ENCODE data around the gene ZNF547.

The ZNF547 gene

DNA sequence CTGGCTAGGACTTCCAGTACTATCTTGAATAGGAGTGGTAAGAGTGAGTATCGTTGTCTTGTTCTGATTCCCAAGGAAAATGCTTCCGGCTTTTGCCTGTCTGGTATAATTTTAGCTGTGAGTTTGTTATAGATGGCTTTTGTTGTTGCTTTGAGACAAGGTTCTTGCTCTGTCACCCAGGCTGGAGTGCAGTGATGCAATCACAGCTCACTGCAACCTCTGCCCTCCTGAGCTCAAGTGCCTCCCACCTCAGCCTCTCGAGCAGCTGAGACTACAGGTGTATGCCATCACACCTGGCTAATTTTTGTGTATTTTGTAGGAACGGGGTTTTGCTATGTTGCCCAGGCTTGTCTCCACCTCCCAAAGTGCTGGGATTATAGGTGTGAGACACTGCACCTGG is 49.2 kb upstream of the ZNF547 start:
- Histone ChIP-seq H3K9me3 (ENCODE audit: control insufficient read depth, insufficient read depth, low read depth, low read length) (no peaks in the 10 kb centered on the region), H3K27ac (ENCODE audit: extremely low read depth, low read depth, low read length) (no peak overlapping the region), H3K36me3 (ENCODE audit: control insufficient read depth in 2 of 2, insufficient read depth in 1 of 2, low read length in 2 of 2) (no peaks in the 10 kb centered on the region), H3K4me1 (ENCODE audit: control insufficient read depth, insufficient read depth, low read length) (no peaks in the 10 kb centered on the region), H3K4me3 (ENCODE audit: low read depth, low read length) (no peak overlapping the region)
- POLR2A ChIA-PET = no interaction called here
- no peak for TF ChIP-seq ZNF366 (tag by site-specific recombination; conservative IDR thresholded peaks at IDR 0.05)
- TF ChIP-seq ZBTB1 (tag by site-specific recombination; IDR thresholded peaks at IDR 0.05) = no peak
- CTCF ChIA-PET = interaction anchor here (0.6 kb wide), 1 partner anchor 8 kb away, joined by 3 read pairs; no protein-coding TSS in a partner anchor

DNA sequence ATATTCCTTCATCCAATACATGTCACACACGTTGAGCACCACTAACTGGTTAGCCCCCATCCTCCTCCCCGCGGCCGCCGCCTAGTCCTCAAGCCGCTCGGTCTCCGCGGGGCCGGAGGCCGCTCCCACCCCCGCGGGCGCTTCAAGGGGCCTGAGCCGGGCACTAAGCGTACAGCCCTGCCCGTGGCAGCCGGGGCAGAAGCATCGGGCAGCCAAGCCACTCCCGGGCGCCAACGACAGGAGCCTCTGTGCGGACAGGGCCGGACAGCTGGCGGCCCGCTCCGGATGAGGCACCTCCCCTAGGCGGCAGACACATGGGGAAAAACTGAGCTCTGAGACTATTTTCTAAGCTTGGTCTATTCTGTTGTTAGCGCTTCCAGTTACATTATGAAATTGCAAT is 45.8 kb upstream of the ZNF547 start:
- no peaks in the 10 kb centered on the region; the same call in 1 of the 2 replicates for H3K4me1 ChIP-seq (ENCODE audit: control insufficient read depth, insufficient read depth, low read length)
- H3K4me3 ChIP-seq (ENCODE audit: low read depth, low read length) = no peak overlapping the region
- CTCF ChIA-PET = no interaction called here
- no peak overlapping the region for H3K27ac ChIP-seq (ENCODE audit: extremely low read depth, low read depth, low read length)
- no peaks in the 10 kb centered on the region for H3K9me3 ChIP-seq (ENCODE audit: control insufficient read depth, insufficient read depth, low read depth, low read length)
- TF ChIP-seq ZNF624 (tag by site-specific recombination; IDR thresholded peaks at IDR 0.05) = no peak
- TF ChIP-seq, protein P1, sequence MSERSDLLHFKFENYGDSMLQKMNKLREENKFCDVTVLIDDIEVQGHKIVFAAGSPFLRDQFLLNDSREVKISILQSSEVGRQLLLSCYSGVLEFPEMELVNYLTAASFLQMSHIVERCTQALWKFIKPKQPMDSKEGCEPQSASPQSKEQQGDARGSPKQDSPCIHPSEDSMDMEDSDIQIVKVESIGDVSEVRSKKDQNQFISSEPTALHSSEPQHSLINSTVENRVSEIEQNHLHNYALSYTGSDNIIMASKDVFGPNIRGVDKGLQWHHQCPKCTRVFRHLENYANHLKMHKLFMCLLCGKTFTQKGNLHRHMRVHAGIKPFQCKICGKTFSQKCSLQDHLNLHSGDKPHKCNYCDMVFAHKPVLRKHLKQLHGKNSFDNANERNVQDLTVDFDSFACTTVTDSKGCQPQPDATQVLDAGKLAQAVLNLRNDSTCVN (tag by site-specific recombination; optimal IDR thresholded peaks at IDR 0.05) = no peak
- no peak for TF ChIP-seq ZNF529 (tag by site-specific recombination; IDR thresholded peaks at IDR 0.05; ENCODE audit: insufficient replicate concordance)
- TF ChIP-seq KLF7 (tag by site-specific recombination; IDR thresholded peaks at IDR 0.05; ENCODE audit: borderline replicate concordance) = no peak
- no peak for TF ChIP-seq ZNF521 (tag by site-specific recombination; IDR thresholded peaks at IDR 0.05)
- no peak for TF ChIP-seq OVOL3 (tag by site-specific recombination; IDR thresholded peaks at IDR 0.05)
- no peak for TF ChIP-seq PRDM1 (tag by site-specific recombination; IDR thresholded peaks at IDR 0.05)
- no peak for TF ChIP-seq ZNF830 (tag by site-specific recombination; IDR thresholded peaks at IDR 0.05; ENCODE audit: low read depth)
- TF ChIP-seq, protein P2, sequence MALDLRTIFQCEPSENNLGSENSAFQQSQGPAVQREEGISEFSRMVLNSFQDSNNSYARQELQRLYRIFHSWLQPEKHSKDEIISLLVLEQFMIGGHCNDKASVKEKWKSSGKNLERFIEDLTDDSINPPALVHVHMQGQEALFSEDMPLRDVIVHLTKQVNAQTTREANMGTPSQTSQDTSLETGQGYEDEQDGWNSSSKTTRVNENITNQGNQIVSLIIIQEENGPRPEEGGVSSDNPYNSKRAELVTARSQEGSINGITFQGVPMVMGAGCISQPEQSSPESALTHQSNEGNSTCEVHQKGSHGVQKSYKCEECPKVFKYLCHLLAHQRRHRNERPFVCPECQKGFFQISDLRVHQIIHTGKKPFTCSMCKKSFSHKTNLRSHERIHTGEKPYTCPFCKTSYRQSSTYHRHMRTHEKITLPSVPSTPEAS (tag by site-specific recombination; IDR thresholded peaks at IDR 0.05) = no peak
- TF ChIP-seq ZNF341 (tag by site-specific recombination; IDR thresholded peaks at IDR 0.05; ENCODE audit: low read depth) = no peak
- no peak for TF ChIP-seq ZNF664 (tag by site-specific recombination; IDR thresholded peaks at IDR 0.05)
- TF ChIP-seq ZNF558 (tag by site-specific recombination; IDR thresholded peaks at IDR 0.05) = no peak
- no peak for TF ChIP-seq GLI2 (tag by site-specific recombination; IDR thresholded peaks at IDR 0.05; ENCODE audit: borderline replicate concordance, low read depth)
- TF ChIP-seq ZNF654 (tag by site-specific recombination; IDR thresholded peaks at IDR 0.05; ENCODE audit: low read depth) = no peak
- TF ChIP-seq MEIS1 (CRISPR knock-in tag; IDR thresholded peaks at IDR 0.05; ENCODE audit: borderline replicate concordance) = no peak
- TF ChIP-seq, protein P3, sequence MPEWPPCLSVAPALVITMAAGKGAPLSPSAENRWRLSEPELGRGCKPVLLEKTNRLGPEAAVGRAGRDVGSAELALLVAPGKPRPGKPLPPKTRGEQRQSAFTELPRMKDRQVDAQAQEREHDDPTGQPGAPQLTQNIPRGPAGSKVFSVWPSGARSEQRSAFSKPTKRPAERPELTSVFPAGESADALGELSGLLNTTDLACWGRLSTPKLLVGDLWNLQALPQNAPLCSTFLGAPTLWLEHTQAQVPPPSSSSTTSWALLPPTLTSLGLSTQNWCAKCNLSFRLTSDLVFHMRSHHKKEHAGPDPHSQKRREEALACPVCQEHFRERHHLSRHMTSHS (tag by site-specific recombination; IDR thresholded peaks at IDR 0.05) = no peak
- TF ChIP-seq TCF7L2 (IDR thresholded peaks at IDR 0.05; ENCODE audit: borderline replicate concordance, low read depth, low read length) = no peak
- H3K36me3 ChIP-seq (ENCODE audit: control insufficient read depth in 2 of 2, insufficient read depth in 1 of 2, low read length in 2 of 2) = peaks cover 0 to 7% of the 10 kb centered on the region in 2 experiments; a peak in 1 of 3 replicates
- POLR2A ChIA-PET = no interaction called here

DNA sequence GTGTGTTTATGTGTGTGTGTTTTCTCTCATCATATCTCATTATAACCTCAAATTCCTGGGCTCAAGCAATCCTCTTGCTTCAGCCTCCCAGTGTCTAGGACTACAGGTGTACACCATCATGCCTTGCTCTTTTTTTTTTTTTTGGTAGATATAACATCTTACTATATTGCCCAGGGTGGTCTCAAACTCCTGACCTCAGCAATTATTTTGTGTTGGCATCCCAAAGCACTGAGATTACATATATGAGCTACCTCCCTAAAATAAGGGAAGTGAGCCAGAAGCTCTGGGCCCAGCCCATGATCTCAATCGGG is 43.5 kb upstream of the ZNF547 start:
- no peaks in the 10 kb centered on the region; the same call in 1 of the 2 replicates for H3K4me1 ChIP-seq (ENCODE audit: control insufficient read depth, insufficient read depth, low read length)
- ChIA-PET CTCF (no interaction called here), POLR2A (interaction anchor here (0.6 to 1.0 kb wide), 3 partner anchors 16 to 47 kb away, joined by 3 to 5 read pairs (median 3); no protein-coding TSS in a partner anchor)
- peaks cover 15 to 27% of the 10 kb centered on the region in 2 experiments for H3K36me3 ChIP-seq (ENCODE audit: control insufficient read depth in 2 of 2, insufficient read depth in 1 of 2, low read length in 2 of 2)
- peak overlapping the region; percentile 89 for H3K27ac ChIP-seq (ENCODE audit: extremely low read depth, low read depth, low read length)
- H3K4me3 ChIP-seq (ENCODE audit: low read depth, low read length) = peak overlapping the region; percentile 91
- H3K9me3 ChIP-seq (ENCODE audit: control insufficient read depth, insufficient read depth, low read depth, low read length) = no peaks in the 10 kb centered on the region
- TF ChIP-seq ZNF776 (tag by site-specific recombination; IDR thresholded peaks at IDR 0.05; ENCODE audit: borderline replicate concordance) = no peak
- no peak for TF ChIP-seq ZNF114 (tag by site-specific recombination; IDR thresholded peaks at IDR 0.05)
- TF ChIP-seq SP3 (tag by site-specific recombination; IDR thresholded peaks at IDR 0.05) = no peak
- peak; percentile 26 for TF ChIP-seq ZNF335 (tag by site-specific recombination; conservative IDR thresholded peaks at IDR 0.05)
- TF ChIP-seq, protein P4, sequence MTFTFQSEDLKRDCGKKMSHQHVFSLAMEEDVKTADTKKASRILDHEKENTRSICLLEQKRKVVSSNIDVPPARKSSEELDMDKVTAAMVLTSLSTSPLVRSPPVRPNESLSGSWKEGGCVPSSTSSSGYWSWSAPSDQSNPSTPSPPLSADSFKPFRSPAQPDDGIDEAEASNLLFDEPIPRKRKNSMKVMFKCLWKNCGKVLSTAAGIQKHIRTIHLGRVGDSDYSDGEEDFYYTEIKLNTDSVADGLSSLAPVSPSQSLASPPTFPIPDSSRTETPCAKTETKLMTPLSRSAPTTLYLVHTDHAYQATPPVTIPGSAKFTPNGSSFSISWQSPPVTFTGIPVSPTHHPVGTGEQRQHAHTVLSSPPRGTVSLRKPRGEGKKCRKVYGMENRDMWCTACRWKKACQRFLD (tag by site-specific recombination; IDR thresholded peaks at IDR 0.05) = no peak
- no peak for TF ChIP-seq ZNF266 (tag by site-specific recombination; IDR thresholded peaks at IDR 0.05; ENCODE audit: low read depth)
- TF ChIP-seq, protein P5, sequence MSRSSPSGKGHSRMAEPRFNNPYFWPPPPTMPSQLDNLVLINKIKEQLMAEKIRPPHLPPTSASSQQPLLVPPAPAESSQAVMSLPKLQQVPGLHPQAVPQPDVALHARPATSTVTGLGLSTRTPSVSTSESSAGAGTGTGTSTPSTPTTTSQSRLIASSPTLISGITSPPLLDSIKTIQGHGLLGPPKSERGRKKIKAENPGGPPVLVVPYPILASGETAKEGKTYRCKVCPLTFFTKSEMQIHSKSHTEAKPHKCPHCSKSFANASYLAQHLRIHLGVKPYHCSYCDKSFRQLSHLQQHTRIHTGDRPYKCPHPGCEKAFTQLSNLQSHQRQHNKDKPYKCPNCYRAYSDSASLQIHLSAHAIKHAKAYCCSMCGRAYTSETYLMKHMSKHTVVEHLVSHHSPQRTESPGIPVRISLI (tag by site-specific recombination; IDR thresholded peaks at IDR 0.05) = peak; percentile 72
- no peak for TF ChIP-seq ZNF501 (tag by site-specific recombination; IDR thresholded peaks at IDR 0.05)
- TF ChIP-seq SETDB1 (IDR thresholded peaks at IDR 0.05; ENCODE audit: insufficient read length, low read length) = no peak
- no peak for TF ChIP-seq IKZF3 (tag by site-specific recombination; IDR thresholded peaks at IDR 0.05)

All from HEK293 (cell line).